ENCODE measurements around the gene DDX1. TPM values are rescaled to one million over a fixed set of nuclear protein-coding genes. Genes with fewer than 3 reads are reported as not detected.

The DDX1 gene
- polyA plus RNA-seq, 1 donor (not counting 4 experiments of a cell fraction or from before 2014, with no cell fraction given), result 140 TPM

Other genes with a start within 250 kb of the DDX1 start
- 24.5 to 28.1 TPM (median 27.9 TPM) in 3 replicates for gene NBAS, start 30.5 kb upstream of the DDX1 start, polyA plus RNA-seq

Data from keratinocyte (primary cell).